ENCODE measurements around the gene BRCA1.
"Not testable (repeated sequence)": the region's sequence is repeated elsewhere in the genome, so short reads cannot be mapped to it uniquely, and the experiment has no call there.

The BRCA1 gene

DNA sequence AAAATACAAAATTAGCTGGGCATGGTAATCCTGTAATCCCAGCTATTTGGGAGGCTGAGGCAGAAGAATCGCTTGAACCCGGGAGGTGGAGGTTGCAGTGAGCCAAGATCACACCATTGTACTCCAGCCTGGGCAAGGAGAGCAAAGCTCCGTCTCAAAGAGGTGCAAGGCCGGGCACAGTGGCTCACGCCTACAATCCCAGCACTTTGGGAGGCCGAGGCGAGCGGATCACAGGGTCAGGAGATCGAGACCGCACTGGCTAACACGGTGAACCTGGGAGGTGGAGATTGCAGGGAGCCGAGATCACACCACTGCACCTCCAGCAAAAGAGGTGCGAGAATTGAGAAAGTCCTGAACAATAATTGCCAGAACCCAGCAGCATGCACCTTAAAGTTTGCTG lies 124.3 kb downstream of the BRCA1 start:
- not testable (repeated sequence) for DNase-seq

DNA sequence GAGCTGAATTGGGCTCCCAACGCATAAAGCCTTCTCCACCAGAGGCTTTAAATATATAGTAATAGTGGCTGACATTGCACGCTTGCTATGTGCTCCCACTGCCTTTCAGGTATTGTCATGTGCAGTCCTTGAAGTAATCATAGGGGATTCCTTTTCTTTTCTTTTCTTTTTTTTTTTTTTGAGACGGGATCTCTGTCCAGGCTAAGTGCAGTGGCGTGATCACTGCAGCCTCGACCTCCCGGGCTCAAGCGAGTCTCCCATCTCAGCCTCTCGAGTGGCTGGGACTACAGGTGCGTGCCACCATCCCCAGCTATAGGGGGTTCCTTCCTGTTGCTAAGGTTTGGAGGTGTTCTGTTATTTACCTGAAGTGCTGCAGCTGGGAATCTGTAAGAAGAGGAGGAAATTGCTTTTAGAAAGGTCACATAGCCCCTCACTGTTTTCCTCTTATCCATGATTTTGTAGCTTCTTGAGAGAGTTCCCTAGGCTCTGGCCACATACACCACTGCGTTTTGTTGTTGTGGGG lies 126.1 kb downstream of the BRCA1 start:
- no peak for DNase-seq

DNA sequence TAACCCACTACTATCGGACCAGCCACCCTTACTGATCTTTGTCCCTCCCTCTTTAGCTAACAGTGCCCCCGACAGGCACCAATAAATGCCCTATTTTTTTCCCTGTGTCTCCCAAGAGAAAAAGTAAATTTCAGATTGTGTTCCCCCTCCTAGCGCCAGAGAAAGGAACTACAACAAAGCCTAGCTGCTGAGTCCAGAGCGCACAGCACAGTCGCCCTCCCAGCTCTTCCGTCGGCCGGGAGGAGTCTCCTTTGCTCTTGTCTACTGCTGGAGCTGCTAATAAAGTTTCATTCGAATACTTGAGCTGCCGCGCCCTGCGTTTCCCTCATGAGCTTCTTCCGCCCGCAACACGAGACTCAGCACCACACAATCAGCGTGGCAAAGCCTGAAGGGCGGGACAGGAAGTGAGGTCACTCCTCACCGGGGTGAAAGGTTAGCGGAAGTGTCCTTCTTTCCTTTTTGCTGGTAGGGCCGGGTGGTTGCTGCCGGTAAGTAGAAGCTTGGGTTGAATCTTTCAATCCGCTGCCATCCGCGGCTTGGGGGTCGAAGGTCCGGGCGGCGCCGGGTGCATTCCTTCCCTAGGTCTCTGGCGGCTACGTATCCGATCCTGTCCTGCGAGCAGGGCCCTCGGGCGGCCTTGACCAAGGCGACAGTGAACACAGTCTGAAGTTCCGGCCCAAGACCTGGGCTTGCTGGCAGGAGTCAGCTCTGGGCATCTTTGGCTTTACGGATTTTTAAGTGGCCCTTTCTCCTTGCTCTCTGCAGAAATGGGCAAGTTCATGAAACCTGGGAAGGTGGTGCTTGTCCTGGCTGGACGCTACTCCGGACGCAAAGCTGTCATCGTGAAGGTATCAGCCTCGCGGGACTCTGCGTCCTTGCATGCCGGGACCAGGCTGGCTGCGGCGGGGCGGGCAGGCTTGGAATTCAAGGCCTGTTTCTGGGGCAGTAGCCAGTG lies 126.9 kb downstream of the BRCA1 start, which contains the start of gene RPL27:
Gene RPL27, plus strand, starts transcription at position 436 of the 955 bp plus-strand sequence. Its CDS starts 332 bp downstream, at position 768.
- peak; percentile 84 to 95 (median 90) for DNase-seq

DNA sequence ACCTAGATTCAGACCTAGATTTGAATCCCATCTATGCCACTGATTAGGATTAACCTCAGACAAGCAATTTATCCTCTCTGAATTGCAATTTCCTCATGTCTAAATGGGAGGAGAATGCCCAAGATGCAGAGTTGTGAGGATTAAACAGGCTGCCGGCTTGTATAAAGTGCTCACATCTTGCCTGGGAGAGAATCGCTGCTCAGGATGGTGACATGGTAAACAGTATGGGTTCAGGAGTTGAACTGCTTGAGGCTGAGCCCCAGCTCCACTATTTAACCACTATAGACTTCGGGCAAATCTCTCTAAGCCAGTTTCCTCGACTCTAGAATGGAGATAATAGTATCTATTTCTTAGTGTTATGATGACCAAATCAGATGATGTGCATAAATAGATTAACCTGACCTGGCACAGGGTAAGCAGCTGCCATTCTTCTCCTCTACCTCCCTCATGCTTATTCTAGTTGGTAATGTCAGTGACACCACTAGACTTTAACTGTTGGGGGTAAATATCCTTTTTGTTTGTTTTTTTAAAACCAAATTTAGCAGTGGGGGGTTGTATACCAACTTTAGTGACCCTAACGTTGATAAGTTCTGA lies 127.7 kb downstream of the BRCA1 start:
- no peak for DNase-seq
